K562 (cell line): ENCODE measurements around the gene ZFPM1. TPM values are rescaled to one million over a fixed set of nuclear protein-coding genes. Genes with fewer than 3 reads are reported as not detected.

Experiments used
- ASH1L ChIP-seq: fragments of 450-650 bp; IDR thresholded peaks from 2 replicates; pipeline ENCODE4 v1.6.1; 2018; ENCODE audit warnings: borderline replicate concordance, mild to moderate bottlenecking, low read depth; ENCODE audit not compliant: partially characterized antibody
- BMI1 ChIP-seq: fragments of 150-350 bp; IDR thresholded peaks from 2 replicates; pipeline ENCODE4 v1.6.1; 2014; ENCODE audit warnings: low read length
- CSDE1 ChIP-seq, 2 experiments: fragments of 450-650 bp; IDR thresholded peaks; 2 replicates each; pipeline ENCODE4 v1.6.1; 2016; ENCODE audit warnings: mild to moderate bottlenecking in 1 of 2
- DIDO1 ChIP-seq: fragments of 450-650 bp; IDR thresholded peaks from 2 replicates; pipeline ENCODE4 v1.6.1; 2016; ENCODE audit warnings: low read depth, missing biosample characterization, missing genetic modification characterization
- E2F6 ChIP-seq, 2 experiments: IDR thresholded peaks; 2 replicates each; pipeline ENCODE4 v1.6.1; 2011; ENCODE audit warnings: borderline replicate concordance in 1 of 2, control low read depth in 1 of 2, low read depth in 1 of 2, low read length in 1 of 2, mild to moderate bottlenecking in 1 of 2, mixed read lengths in 1 of 2, moderate library complexity in 1 of 2; ENCODE audit not compliant: insufficient read depth in 1 of 2, insufficient read length in 1 of 2, poor library complexity in 1 of 2, severe bottlenecking in 1 of 2; ENCODE audit errors: extremely low read depth in 1 of 2
- FIP1L1 ChIP-seq: fragments of 200-400 bp; formaldehyde crosslinking; IDR thresholded peaks from 2 replicates; pipeline ENCODE4 v1.6.1; 2018; ENCODE audit warnings: mild to moderate bottlenecking, low read depth, low read length; ENCODE audit not compliant: poor library complexity, severe bottlenecking
- FOS ChIP-seq: IDR thresholded peaks from 3 replicates; pipeline ENCODE4 v1.6.1; 2011; ENCODE audit not compliant: insufficient read length; ENCODE audit errors: extremely low read depth
- HLTF ChIP-seq: fragments of 450-650 bp; IDR thresholded peaks from 2 replicates; pipeline ENCODE4 v1.6.1; 2016
- HNRNPH1 ChIP-seq: fragments of 200-400 bp; formaldehyde crosslinking; optimal IDR thresholded peaks from 2 replicates; pipeline ENCODE3; 2017; ENCODE audit warnings: low read depth, mild to moderate bottlenecking, low read length, moderate library complexity
- NBN ChIP-seq: fragments of 450-650 bp; IDR thresholded peaks from 2 replicates; pipeline ENCODE4 v1.6.1; 2016; ENCODE audit warnings: low read depth, mild to moderate bottlenecking
- NR2C2 ChIP-seq, 2 experiments: fragments of 200-800 bp in 1 of 2; sonication (Bioruptor generic) in 1 of 2; sonication (generic) in 1 of 2; formaldehyde crosslinking in 1 of 2; IDR thresholded peaks; 2 replicates each; pipeline versions ENCODE4 v1.6.1 to v1.8.0; 2016 to 2022; ENCODE audit warnings: mild to moderate bottlenecking in 1 of 2, missing compliant biosample characterization in 1 of 2, missing genetic modification characterization in 1 of 2, missing genetic modification reagents in 1 of 2
- POLR3A ChIP-seq: IDR thresholded peaks from 2 replicates; pipeline ENCODE4 v1.6.1; 2011; ENCODE audit warnings: borderline replicate concordance, mild to moderate bottlenecking, moderate library complexity; ENCODE audit not compliant: insufficient read length, insufficient read depth; ENCODE audit errors: extremely low read depth
- PRMT5 ChIP-seq: sonication (generic); formaldehyde crosslinking; IDR thresholded peaks from 2 replicates; pipeline ENCODE4 v1.5.0; 2020; ENCODE audit warnings: missing genetic modification reagents
- SOX6 ChIP-seq: fragments of 450-650 bp; IDR thresholded peaks from 2 replicates; pipeline ENCODE4 v1.6.1; 2014; ENCODE audit warnings: mild to moderate bottlenecking
- TCF15 ChIP-seq: fragments of 250-450 bp; sonication (Bioruptor Pico); IDR thresholded peaks from 2 replicates; pipeline ENCODE4 v1.8.0; 2022; ENCODE audit warnings: moderate library complexity, mild to moderate bottlenecking, inconsistent platforms
- ZNF174 ChIP-seq: fragments of 250-450 bp; sonication (Bioruptor Pico); IDR thresholded peaks from 2 replicates; pipeline ENCODE4 v1.4.0; 2020; ENCODE audit warnings: mild to moderate bottlenecking
- ZNF253 ChIP-seq: fragments of 250-450 bp; sonication (Bioruptor Pico); conservative IDR thresholded peaks from 2 replicates; pipeline ENCODE4 v1.6.1; 2021; ENCODE audit warnings: mild to moderate bottlenecking
- ZNF408 ChIP-seq: fragments of 250-450 bp; sonication (Bioruptor Pico); IDR thresholded peaks from 2 replicates; pipeline ENCODE4 v1.4.0; 2020; ENCODE audit warnings: low read depth, mild to moderate bottlenecking, moderate library complexity
- ZNF512 ChIP-seq: IDR thresholded peaks from 2 replicates; pipeline ENCODE4 v1.6.1; 2016; ENCODE audit warnings: missing genetic modification characterization, missing compliant biosample characterization
- ZNF764 ChIP-seq: fragments of 250-450 bp; sonication (Bioruptor Pico); IDR thresholded peaks from 2 replicates; pipeline ENCODE4 v1.4.0; 2020; ENCODE audit warnings: low read depth, mild to moderate bottlenecking, moderate library complexity
- ZNF766 ChIP-seq: fragments of 200-800 bp; sonication (Bioruptor generic); conservative IDR thresholded peaks from 2 replicates; pipeline ENCODE4 v1.6.1; 2016; ENCODE audit warnings: missing genetic modification characterization, missing compliant biosample characterization
- ZNF785 ChIP-seq: fragments of 250-450 bp; sonication (Bioruptor Pico); IDR thresholded peaks from 2 replicates; pipeline ENCODE4 v1.4.0; 2020; ENCODE audit warnings: mild to moderate bottlenecking
- polyA plus RNA-seq, 8 experiments: library from polyadenylated mRNA; depleted of rRNA in 4 of 8; stranded (reverse) in 5 of 8; unstranded in 3 of 8; fragments of >200 nt; fragmentation: Nextera tagmentation in 2 of 8; fragmentation: Illumina TruSeq in 1 of 8; extraction: Ambion mirVana in 2 of 8; extraction: Trizol in 1 of 8; gene quantifications; 2 replicates each; pipeline versions ENCODE4 v1.2.1 to v1.2.3, GENCODE V29; 2011 to 2014; ENCODE audit warnings: inconsistent platforms in 1 of 8, missing spikeins in 1 of 8
- total RNA-seq, 7 experiments: library from RNA; depleted of rRNA in 6 of 7; stranded (reverse); fragments of >200 nt in 6 of 7; fragmentation: Illumina TruSeq in 2 of 7; extraction: Trizol in 2 of 7; gene quantifications; 2 replicates each; pipeline versions ENCODE4 v1.2.1 to v1.2.3, GENCODE V29; 2011 to 2021; ENCODE audit warnings: low replicate concordance in 1 of 7

ZFPM1 gene
- total and polyA plus RNA-seq, 9 of the 15 experiments (the other 6 are each of a cell fraction or from before 2014, with no cell fraction given), result 0.03 to 35.9 (median 1.4) TPM

GRCh38 chr16:88473666-88474534 lies 20.8 kb downstream of the ZFPM1 start (continued):
- TF ChIP-seq TCF15 (CRISPR knock-in tag) (no peak), BMI1 (no peak), HNRNPH1 (no peak), CSDE1 (IDR thresholded peaks at IDR 0.05) (no peak), PRMT5 (CRISPR knock-in tag) (no peak), POLR3A (no peak), DIDO1 (tag) (no peak), NBN (no peak), E2F6 (IDR thresholded peaks at IDR 0.05; ENCODE audit: borderline replicate concordance in 1 of 2, extremely low read depth in 1 of 2, insufficient read depth in 1 of 2, insufficient read length in 1 of 2, low read depth in 1 of 2, low read length in 1 of 2, poor library complexity in 1 of 2, severe bottlenecking in 1 of 2) (peak; percentile 36 to 61), ZNF785 (CRISPR knock-in tag) (no peak), FIP1L1 (no peak), FOS (no peak), ZNF408 (CRISPR knock-in tag) (no peak), ZNF764 (no peak), ZNF512 (tag) (no peak), SOX6 (no peak; the same call in 1 of the 2 replicates), ZNF766 (no peak), NR2C2 (CRISPR knock-in tag; IDR thresholded peaks at IDR 0.05) (no peak), NR2C2 (tag; IDR thresholded peaks at IDR 0.05) (peak; percentile 79), HLTF (no peak), ZNF174 (CRISPR knock-in tag) (no peak), ZNF253 (CRISPR knock-in tag) (no peak), ASH1L (no peak)
